ENCODE results near the gene TPCN1.

TPCN1 gene

GRCh38 chr12:113254298-113254697, 33.0 kb downstream of the TPCN1 start:
- DNase-seq (ENCODE audit: low spot score): no peak
- in situ Hi-C loops (cut with MboI; ENCODE audit: low sequenced_read_pairs, unreplicated experiment): no loop called here
- TF ChIP-seq CTCF (IDR thresholded peaks at IDR 0.05; ENCODE audit: borderline replicate concordance, control extremely low read depth, extremely low read depth, insufficient read depth, missing control alignments): no peak

GRCh38 chr12:113257564-113257963, 36.3 kb downstream of the TPCN1 start:
- no peak for DNase-seq (ENCODE audit: low spot score)
- in situ Hi-C loops (cut with MboI; ENCODE audit: low sequenced_read_pairs, unreplicated experiment): no loop called here
- TF ChIP-seq CTCF (IDR thresholded peaks at IDR 0.05; ENCODE audit: borderline replicate concordance, control extremely low read depth, extremely low read depth, insufficient read depth, missing control alignments): no peak

- TF ChIP-seq CTCF (IDR thresholded peaks at IDR 0.05; ENCODE audit: borderline replicate concordance, control extremely low read depth, extremely low read depth, insufficient read depth, missing control alignments): no peak
- no peak for DNase-seq (ENCODE audit: low spot score)
Measured at GRCh38 chr12:113260127-113260526, 38.9 kb downstream of the TPCN1 start.

GRCh38 chr12:113260636-113261300, 39.5 kb downstream of the TPCN1 start:
- no peak for DNase-seq (ENCODE audit: low spot score)
- in situ Hi-C loops (cut with MboI; ENCODE audit: low sequenced_read_pairs, unreplicated experiment): no loop called here
- TF ChIP-seq CTCF (IDR thresholded peaks at IDR 0.05; ENCODE audit: borderline replicate concordance, control extremely low read depth, extremely low read depth, insufficient read depth, missing control alignments): no peak

More at GRCh38 chr12:113260127-113260526, 38.9 kb downstream of the TPCN1 start:
- in situ Hi-C loops (cut with MboI; ENCODE audit: low sequenced_read_pairs, unreplicated experiment): no loop called here

- DNase-seq (ENCODE audit: low spot score): no peak
- no peak for TF ChIP-seq CTCF (IDR thresholded peaks at IDR 0.05; ENCODE audit: borderline replicate concordance, control extremely low read depth, extremely low read depth, insufficient read depth, missing control alignments)
- in situ Hi-C loops (cut with MboI; ENCODE audit: low sequenced_read_pairs, unreplicated experiment): no loop called here
Measured at GRCh38 chr12:113261847-113262470, 40.7 kb downstream of the TPCN1 start.

- in situ Hi-C loops (cut with MboI; ENCODE audit: low sequenced_read_pairs, unreplicated experiment): no loop called here
- no peak for DNase-seq (ENCODE audit: low spot score)
- TF ChIP-seq CTCF (IDR thresholded peaks at IDR 0.05; ENCODE audit: borderline replicate concordance, control extremely low read depth, extremely low read depth, insufficient read depth, missing control alignments): no peak
Measured at GRCh38 chr12:113262710-113263109, 41.4 kb downstream of the TPCN1 start.
